CD4-positive, alpha-beta T cell (primary cell): ENCODE results near the gene EFCAB10. TPM values are rescaled to one million over a fixed set of nuclear protein-coding genes. Genes with fewer than 3 reads are reported as not detected.

ENCODE experiments used
- ATAC-seq: fragments of 200-7000 bp; cut with Tn5 transposase; one replicate; pipeline ENCODE4 v1.10.0; 2022; ENCODE audit warnings: mild to moderate bottlenecking; ENCODE audit not compliant: poor library complexity
- CTCF ChIA-PET: fragments of 350-600 bp; sonication (Branson Sonifier 250); formaldehyde crosslinking; loops from one replicate; lab custom pipeline; 2021; ENCODE audit warnings: antibody characterized with exemption, inconsistent platforms; lab: Charles Lee
- POLR2A ChIA-PET: fragments of 350-600 bp; sonication (Branson Sonifier 250); formaldehyde crosslinking; loops from one replicate; lab custom pipeline; 2021; ENCODE audit warnings: antibody characterized with exemption, inconsistent platforms; lab: Charles Lee
- DNase-seq, 14 experiments: peaks; one replicate each; pipeline ENCODE4 v3.0.0-alpha.2; 2013 to 2020; ENCODE audit warnings: mixed read lengths in 2 of 14
- H3K27ac ChIP-seq, 2 donors: one replicate each; pipeline versions ENCODE4 v1.5.1 to v1.7.0; 2013; ENCODE audit warnings: low read length in 2 of 2, low read depth in 1 of 2, mild to moderate bottlenecking in 1 of 2
- H3K27me3 ChIP-seq, 2 experiments: 1 replicate in 1 of 2; 2 replicates in 1 of 2; pipeline versions ENCODE4 v1.6.1 to v1.7.0; 2013; ENCODE audit warnings: low read length in 2 of 2, control low read depth in 1 of 2, mild to moderate bottlenecking in 1 of 2, moderate library complexity in 1 of 2; ENCODE audit not compliant: insufficient read depth in 2 of 2, control insufficient read depth in 1 of 2
- H3K36me3 ChIP-seq: one replicate; pipeline ENCODE4 v1.6.1; 2013; ENCODE audit warnings: low read length, control low read depth; ENCODE audit not compliant: insufficient read depth
- H3K4me1 ChIP-seq: one replicate; pipeline ENCODE4 v1.6.1; 2013; ENCODE audit warnings: low read length, control low read depth; ENCODE audit not compliant: insufficient read depth
- H3K4me3 ChIP-seq: one replicate; pipeline ENCODE4 v1.5.1; 2013; ENCODE audit warnings: mild to moderate bottlenecking, low read length, moderate library complexity
- H3K9me3 ChIP-seq, 2 experiments: 1 replicate in 1 of 2; 2 replicates in 1 of 2; pipeline versions ENCODE4 v1.6.1 to v1.7.0; 2013; ENCODE audit warnings: low read length in 2 of 2, mild to moderate bottlenecking in 2 of 2, control low read depth in 1 of 2, moderate library complexity in 1 of 2; ENCODE audit not compliant: control insufficient read depth in 1 of 2, insufficient read depth in 1 of 2
- H3K27ac Mint-ChIP-seq: one replicate; pipeline ENCODE4 v1.8.0; 2020; ENCODE audit warnings: mixed read lengths
- H3K27me3 Mint-ChIP-seq: one replicate; pipeline ENCODE4 v1.8.0; 2021; ENCODE audit warnings: mixed read lengths
- H3K36me3 Mint-ChIP-seq: one replicate; pipeline ENCODE4 v1.8.0; 2021; ENCODE audit warnings: low read depth, mixed read lengths
- H3K4me1 Mint-ChIP-seq: one replicate; pipeline ENCODE4 v1.8.0; 2021; ENCODE audit warnings: low read depth, mixed read lengths
- H3K4me3 Mint-ChIP-seq: one replicate; pipeline ENCODE4 v1.8.0; 2020; ENCODE audit warnings: mild to moderate bottlenecking, mixed read lengths
- H3K9me3 Mint-ChIP-seq: one replicate; pipeline ENCODE4 v1.8.0; 2020; ENCODE audit warnings: mixed read lengths
- intact Hi-C, 2 experiments: fragments of 100-400 bp; cut with DNase I in 1 of 2; cut with micrococcal nuclease in 1 of 2; formaldehyde crosslinking; loops; one replicate each; pipeline versions ENCODE4 v1.15.1 to v1.9.0; 2023 to 2025; cut with DNase I, micrococcal nuclease
- polyA plus RNA-seq, 2 donors: library from polyadenylated mRNA; unstranded; fragments of 120-200 nt; gene quantifications; one replicate each; pipeline ENCODE4 v1.2.1, GENCODE V29; 2013
- total RNA-seq, 174 experiments: library from RNA in 2 of 174; stranded (reverse) in 2 of 174; gene quantifications; one replicate each; pipeline ENCODE4 v1.2.3 and lab custom pipeline; 2021 to 2026
- TF ChIP-seq, protein P1 (sequence below): fragments of 200-600 bp; IDR thresholded peaks from one replicate; pipeline ENCODE4 v1.8.0; 2022; ENCODE audit warnings: antibody characterized with exemption, mild to moderate bottlenecking

The EFCAB10 gene, protein sequence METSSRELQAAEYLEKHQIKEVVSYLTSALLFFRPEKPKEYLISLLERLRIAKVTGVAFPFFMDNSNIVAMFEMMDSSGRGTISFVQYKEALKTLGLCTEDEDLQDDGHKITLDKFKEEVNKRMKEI
- total RNA-seq: 1 to 10 TPM in 1 of 2 experiments, under 1 TPM in 1; 0.78 to 1.1 TPM
- polyA plus RNA-seq (2013, experiment 1 of 2): 0.58 TPM
- polyA plus RNA-seq (2013, experiment 2 of 2): 1.4 TPM
- 0 to 1.3 (median 0.09) reads per million in 172 experiments for total RNA-seq (lab: John Stamatoyannopoulos, UW)

DNA sequence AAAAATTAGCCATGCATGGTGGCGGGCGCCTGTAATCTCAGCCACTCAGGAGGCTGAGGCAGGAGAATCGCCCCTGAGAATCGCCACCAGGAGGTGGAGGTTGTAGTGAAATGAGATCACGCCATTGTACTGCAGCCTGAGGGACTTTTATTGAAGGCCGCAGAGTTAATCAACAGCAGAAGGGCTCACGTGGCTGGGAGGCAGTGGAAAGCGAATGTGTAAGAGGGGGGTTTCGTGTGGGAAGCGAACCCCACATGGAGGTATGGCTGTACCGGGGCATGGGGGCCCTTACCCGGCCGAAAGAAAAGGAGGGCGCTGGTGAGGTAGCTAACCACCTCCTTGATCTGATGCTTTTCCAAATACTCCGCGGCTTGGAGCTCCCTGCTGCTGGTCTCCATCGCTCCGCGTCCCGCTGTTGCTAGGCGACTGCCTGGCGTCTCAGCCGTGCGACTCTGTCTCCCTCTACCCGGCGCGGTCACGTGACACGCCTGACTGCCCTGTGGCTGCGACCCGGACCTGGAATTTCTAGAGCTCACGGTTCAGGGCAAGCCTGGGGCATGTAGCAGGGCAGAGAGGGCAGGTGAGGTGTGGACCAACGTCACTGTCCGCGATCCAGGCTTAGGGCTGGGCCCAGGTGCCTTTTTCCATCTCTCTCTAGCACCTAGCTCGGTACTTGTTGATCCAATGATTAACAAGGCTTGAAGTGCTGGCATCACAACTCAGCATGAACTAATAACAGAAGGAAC, at the start of gene EFCAB10:
EFCAB10 (minus strand) TSS at position 428 of the 746 bp plus-strand sequence; CDS start at position 398, 30 bp downstream.
- H3K27me3 ChIP-seq: peaks cover 9% of the 10 kb centered on the region in 2 experiments
- ChIA-PET POLR2A (no interaction called here), CTCF (no interaction called here)
- ATAC-seq: peak; percentile 54
- Mint-ChIP-seq H3K4me3 (peak within 1 kb of the TSS; percentile 66), H3K4me1 (no peaks in the 10 kb centered on the region), H3K9me3 (no peaks in the 10 kb centered on the region), H3K36me3 (no peaks in the 10 kb centered on the region), H3K27ac (no peak within 1 kb of the TSS), H3K27me3 (peaks cover 20% of the 10 kb centered on the region)
- H3K4me1 ChIP-seq: peaks cover 7% of the 10 kb centered on the region
- TF ChIP-seq, protein P1, sequence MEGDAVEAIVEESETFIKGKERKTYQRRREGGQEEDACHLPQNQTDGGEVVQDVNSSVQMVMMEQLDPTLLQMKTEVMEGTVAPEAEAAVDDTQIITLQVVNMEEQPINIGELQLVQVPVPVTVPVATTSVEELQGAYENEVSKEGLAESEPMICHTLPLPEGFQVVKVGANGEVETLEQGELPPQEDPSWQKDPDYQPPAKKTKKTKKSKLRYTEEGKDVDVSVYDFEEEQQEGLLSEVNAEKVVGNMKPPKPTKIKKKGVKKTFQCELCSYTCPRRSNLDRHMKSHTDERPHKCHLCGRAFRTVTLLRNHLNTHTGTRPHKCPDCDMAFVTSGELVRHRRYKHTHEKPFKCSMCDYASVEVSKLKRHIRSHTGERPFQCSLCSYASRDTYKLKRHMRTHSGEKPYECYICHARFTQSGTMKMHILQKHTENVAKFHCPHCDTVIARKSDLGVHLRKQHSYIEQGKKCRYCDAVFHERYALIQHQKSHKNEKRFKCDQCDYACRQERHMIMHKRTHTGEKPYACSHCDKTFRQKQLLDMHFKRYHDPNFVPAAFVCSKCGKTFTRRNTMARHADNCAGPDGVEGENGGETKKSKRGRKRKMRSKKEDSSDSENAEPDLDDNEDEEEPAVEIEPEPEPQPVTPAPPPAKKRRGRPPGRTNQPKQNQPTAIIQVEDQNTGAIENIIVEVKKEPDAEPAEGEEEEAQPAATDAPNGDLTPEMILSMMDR: no peak
- peak in 13 of 14 experiments; percentile 3 to 61 (median 26) for DNase-seq
- peak within 1 kb of the TSS; percentile 44 for H3K4me3 ChIP-seq
- intact Hi-C loops: no loop called here
- no peaks in the 10 kb centered on the region for H3K36me3 ChIP-seq
- H3K9me3 ChIP-seq: peaks cover 4 to 19% of the 10 kb centered on the region in 2 experiments
- H3K27ac ChIP-seq: no peak within 1 kb of the TSS

DNA sequence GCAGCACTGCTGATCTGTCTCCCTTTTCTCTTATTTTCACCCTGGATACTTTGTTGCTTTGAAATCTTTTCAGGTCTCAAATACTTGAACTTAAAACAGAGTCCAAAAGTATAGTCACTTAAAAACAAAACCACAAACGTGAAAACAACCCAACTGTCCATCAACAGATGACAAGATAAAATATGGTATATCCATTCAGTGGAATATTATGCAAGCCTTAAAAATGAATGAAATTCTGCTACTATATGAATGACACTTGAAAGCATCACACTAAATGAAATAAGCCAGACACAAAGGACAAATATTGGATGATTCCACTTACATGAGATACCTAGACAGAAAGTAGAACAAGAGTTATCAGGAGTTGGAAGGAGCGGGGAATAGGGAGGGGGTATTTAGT, 44.7 kb upstream of the EFCAB10 start:
- intact Hi-C loops: no loop called here
- peaks cover 92% of the 10 kb centered on the region for H3K36me3 Mint-ChIP-seq
- TF ChIP-seq, protein P1: no peak
- H3K36me3 ChIP-seq: peaks cover 76% of the 10 kb centered on the region
- no peak for DNase-seq
- no peak overlapping the region for H3K27ac ChIP-seq
- H3K27ac Mint-ChIP-seq: no peak overlapping the region
- peaks cover 0 to 8% of the 10 kb centered on the region in 2 experiments for H3K9me3 ChIP-seq
- no peak overlapping the region for H3K4me3 Mint-ChIP-seq
- no peaks in the 10 kb centered on the region for H3K27me3 ChIP-seq
- ChIA-PET CTCF (no interaction called here), POLR2A (no interaction called here)
- H3K4me3 ChIP-seq: no peak overlapping the region
- no peaks in the 10 kb centered on the region for H3K4me1 ChIP-seq
- ATAC-seq: no peak
- H3K9me3 Mint-ChIP-seq: peaks cover 5% of the 10 kb centered on the region
- no peaks in the 10 kb centered on the region for H3K27me3 Mint-ChIP-seq
- H3K4me1 Mint-ChIP-seq: no peaks in the 10 kb centered on the region

DNA sequence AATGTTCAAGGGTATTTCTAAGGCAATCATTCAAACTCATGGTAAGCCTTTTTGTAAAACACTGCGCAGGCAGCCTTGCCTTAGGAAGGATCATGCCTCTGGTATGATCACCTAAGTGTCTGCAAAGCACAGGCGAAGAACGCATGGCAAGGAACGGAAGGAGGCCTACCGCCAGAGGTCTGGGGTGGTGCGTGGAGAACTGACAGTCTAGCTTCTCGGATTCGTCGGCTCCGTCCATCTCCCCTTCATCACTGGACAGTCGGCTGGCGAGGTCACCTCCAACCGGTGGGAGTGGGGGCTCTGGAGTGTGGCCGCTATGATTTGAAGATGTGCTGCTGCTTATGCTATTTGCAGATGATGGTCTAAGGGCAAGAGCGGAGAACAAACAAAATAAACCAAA, 42.6 kb upstream of the EFCAB10 start:
- ATAC-seq (no peak), DNase-seq (no peak)
- Histone ChIP-seq H3K9me3 (peaks cover 0 to 8% of the 10 kb centered on the region in 2 experiments), H3K27me3 (no peaks in the 10 kb centered on the region), H3K27ac (no peak overlapping the region), H3K36me3 (peaks cover 76% of the 10 kb centered on the region), H3K4me3 (no peak overlapping the region), H3K4me1 (no peaks in the 10 kb centered on the region)
- TF ChIP-seq, protein P1: no peak
- Mint-ChIP-seq H3K27ac (no peak overlapping the region), H3K9me3 (peaks cover 5% of the 10 kb centered on the region), H3K36me3 (peaks cover 90% of the 10 kb centered on the region), H3K4me3 (no peak overlapping the region), H3K4me1 (no peaks in the 10 kb centered on the region), H3K27me3 (no peaks in the 10 kb centered on the region)
- ChIA-PET POLR2A (no interaction called here), CTCF (no interaction called here)
- intact Hi-C loops: no loop called here
